HFF-Myc (cell line): Measurements from ENCODE around the gene IFI27L2.

Source experiments
- DNase-seq: peaks from one replicate; pipeline ENCODE4 v3.0.0-alpha.2; 2011; ENCODE audit warnings: low read depth; ENCODE audit errors: extremely low read depth
- H3K4me3 ChIP-seq: replicated peaks from 2 replicates; pipeline ENCODE4 v1.5.1; 2011; ENCODE audit warnings: low read depth, mild to moderate bottlenecking, control low read depth, low read length
- TF ChIP-seq, protein P1 (sequence below): IDR thresholded peaks from 2 replicates; pipeline ENCODE4 v1.5.1; 2012; ENCODE audit warnings: mild to moderate bottlenecking, low read depth, low read length, control low read depth; ENCODE audit errors: missing control alignments

Gene IFI27L2

DNA sequence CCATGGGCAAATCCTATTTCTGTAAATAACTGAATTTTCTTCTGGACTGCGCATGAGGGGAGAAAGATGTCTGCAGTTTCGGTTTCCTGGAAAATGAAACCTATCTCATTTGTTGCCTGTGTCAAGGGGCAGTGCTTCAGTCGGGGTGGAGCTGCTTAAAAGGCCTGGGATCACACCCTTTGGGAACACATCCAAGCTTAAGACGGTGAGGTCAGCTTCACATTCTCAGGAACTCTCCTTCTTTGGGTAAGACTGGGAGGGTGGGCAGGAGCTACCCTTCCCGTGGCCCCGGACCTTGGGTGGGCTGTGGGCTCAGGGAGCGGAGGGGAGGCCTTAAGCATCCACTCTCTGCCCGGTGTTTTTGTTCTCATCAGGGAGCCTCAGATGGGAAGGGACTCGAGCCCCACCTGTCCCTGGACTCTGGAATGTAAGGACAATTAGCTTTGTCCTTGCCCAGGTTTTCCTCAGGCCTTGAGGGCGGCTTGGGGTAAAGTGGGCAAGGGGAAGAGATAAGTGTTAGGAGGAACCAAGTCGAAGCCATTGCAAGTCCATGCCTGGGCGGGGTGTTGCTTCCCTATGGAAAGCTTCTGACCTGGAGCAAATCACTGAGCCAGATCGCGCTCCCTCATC is 18.7 kb downstream of the IFI27L2 start, which contains the start of gene IFI27:
TSS of gene IFI27 (plus strand) at position 185 of the 630 bp plus-strand sequence.
- DNase-seq, result no peak
- TF ChIP-seq, protein P1, sequence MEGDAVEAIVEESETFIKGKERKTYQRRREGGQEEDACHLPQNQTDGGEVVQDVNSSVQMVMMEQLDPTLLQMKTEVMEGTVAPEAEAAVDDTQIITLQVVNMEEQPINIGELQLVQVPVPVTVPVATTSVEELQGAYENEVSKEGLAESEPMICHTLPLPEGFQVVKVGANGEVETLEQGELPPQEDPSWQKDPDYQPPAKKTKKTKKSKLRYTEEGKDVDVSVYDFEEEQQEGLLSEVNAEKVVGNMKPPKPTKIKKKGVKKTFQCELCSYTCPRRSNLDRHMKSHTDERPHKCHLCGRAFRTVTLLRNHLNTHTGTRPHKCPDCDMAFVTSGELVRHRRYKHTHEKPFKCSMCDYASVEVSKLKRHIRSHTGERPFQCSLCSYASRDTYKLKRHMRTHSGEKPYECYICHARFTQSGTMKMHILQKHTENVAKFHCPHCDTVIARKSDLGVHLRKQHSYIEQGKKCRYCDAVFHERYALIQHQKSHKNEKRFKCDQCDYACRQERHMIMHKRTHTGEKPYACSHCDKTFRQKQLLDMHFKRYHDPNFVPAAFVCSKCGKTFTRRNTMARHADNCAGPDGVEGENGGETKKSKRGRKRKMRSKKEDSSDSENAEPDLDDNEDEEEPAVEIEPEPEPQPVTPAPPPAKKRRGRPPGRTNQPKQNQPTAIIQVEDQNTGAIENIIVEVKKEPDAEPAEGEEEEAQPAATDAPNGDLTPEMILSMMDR, result no peak
- no peak within 1 kb of the TSS for H3K4me3 ChIP-seq

DNA sequence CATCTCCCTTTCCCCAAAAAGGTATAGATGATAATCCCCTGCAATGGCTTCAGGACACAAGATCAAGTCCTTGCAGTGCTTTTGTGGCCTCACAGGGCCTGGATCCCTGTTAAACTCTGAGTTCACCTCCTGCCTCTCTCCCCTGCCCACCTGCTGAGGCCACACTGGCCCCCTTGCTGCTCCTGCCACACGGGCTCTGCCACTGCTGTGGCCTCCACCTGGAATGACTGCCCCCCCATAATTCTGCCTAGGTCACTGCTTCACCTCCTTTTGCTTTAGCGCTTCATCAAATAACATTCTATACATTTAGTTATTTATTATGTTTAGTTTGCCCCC is 19.5 kb downstream of the IFI27L2 start:
- no peak for DNase-seq
- TF ChIP-seq, protein P1, result no peak
- H3K4me3 ChIP-seq, result no peak overlapping the region

DNA sequence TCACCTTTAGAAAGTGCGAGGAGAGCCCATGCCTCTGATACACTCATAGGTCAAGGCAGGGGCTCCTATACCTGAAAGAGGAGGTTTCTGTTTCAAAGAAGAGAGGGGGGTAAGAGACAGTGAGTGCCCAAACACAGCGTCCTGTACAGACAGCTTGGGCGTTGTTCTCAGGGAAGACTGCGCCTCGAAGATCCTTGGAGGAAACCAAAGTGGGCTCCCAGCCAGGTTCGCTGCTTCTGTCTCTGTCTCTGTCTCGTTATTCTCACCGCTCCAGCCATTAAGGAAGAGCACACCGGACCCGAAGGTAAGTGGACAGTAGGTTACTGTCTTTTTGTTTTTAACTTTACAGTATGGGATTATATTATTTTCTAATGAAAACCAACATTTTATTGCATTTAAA is 24.7 kb downstream of the IFI27L2 start:
- DNase-seq, result no peak
- TF ChIP-seq, protein P1, result no peak
- no peak overlapping the region for H3K4me3 ChIP-seq

DNA sequence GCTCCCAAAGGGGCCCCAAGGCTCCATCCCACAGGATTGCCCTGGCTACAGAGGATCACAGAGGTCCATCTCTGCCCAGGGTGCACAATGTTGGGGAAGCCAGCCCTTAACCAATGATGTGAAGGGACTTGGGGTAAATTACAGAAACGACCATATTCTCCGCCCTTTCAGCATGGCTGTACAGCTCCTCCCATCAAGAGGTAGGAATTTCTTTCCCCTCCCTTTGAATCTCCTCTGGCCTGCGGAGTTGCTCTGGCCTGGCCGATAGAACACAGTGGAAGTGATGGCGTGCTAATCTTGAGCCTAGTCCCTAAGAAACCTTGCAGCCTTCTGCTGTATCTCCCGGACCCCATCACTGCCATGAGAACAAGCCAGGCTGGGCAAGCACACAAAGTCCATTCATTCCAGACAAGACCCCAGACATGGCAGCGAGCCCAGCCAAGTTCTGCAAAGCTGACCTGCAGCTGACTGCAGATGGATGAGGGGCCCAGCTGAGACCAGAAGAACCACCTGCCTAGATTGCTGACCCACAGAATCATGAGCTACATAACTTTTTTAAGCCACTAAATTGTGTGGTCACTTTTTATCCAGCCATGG is 25.8 kb downstream of the IFI27L2 start:
- DNase-seq, result no peak
- TF ChIP-seq, protein P1, result no peak

DNA sequence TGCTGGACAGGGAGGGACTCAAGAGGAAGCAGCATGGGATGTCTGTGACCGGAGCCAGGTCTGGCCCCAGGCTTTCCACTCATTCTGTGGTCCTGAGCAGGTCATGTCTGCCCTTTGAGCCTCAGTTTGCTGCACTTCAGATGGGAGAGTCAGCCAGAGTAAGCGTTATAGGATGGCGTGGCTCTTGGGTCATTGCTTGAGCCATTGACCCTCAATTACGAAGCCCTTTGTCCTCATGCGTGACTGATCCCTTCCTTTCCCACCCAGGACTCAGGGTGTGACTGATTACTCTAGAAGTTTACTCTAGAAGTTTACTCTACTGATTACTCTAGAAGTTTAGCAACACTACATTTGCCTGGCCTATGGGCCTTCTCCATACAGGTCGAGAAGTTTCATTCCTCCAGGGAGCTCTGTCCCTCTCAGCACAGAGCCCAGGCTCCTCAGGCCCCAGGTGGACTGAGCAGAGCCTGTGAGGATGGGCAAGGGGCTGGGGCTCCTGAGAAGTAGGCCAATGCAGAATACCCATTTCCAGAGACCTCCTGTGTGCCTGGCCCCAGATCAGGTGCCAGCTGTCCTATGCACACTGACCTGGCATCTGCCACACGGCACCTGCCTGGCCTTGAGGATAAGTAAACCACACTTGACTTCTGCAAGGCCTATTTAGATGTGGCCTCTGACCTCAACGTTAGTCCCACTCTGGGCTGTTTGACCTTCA is 26.5 kb downstream of the IFI27L2 start:
- H3K4me3 ChIP-seq, result no peak overlapping the region
- no peak for DNase-seq
- TF ChIP-seq, protein P1, result no peak

More for the DNA sequence above, 25.8 kb downstream of the IFI27L2 start:
- H3K4me3 ChIP-seq, result no peak overlapping the region

DNA sequence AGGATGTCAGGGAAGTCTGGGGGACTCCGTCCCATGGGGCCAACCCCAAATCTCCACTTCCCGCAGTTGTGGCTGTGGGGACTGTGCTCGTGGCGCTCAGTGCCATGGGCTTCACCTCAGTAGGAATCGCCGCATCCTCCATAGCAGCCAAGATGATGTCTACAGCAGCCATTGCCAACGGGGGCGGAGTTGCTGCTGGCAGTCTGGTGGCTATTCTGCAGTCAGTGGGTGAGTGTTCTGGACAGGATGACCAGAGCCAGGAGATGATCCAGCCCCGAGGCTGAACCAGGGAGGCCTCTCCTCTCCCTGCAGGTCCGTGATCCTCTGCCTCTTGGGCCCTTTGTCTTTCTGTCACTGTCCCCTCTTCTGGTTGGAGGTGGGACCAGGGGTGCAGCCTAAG is 27.7 kb downstream of the IFI27L2 start:
- DNase-seq, result no peak
- no peak overlapping the region for H3K4me3 ChIP-seq
- TF ChIP-seq, protein P1, result no peak
